Spleen (tissue), 11 donors: ENCODE measurements around the gene CHIC1. TPM values are rescaled to one million over a fixed set of nuclear protein-coding genes. Genes with fewer than 3 reads are reported as not detected.
"Not testable (repeated sequence)": the region's sequence is repeated elsewhere in the genome, so short reads cannot be mapped to it uniquely, and the experiment has no call there.

Experiments used
- DNase-seq: peaks from one replicate; pipeline ENCODE4 v3.0.0-alpha.2; 2020
- H3K27ac ChIP-seq, 8 donors: fragments of 200-600 bp; sonication (generic) in 7 of 8; 1 replicate in 4 of 8; 2 replicates in 4 of 8; pipeline versions ENCODE4 v1.5.0 to v1.8.0; 2016 to 2021; ENCODE audit warnings: inconsistent platforms in 4 of 8, mild to moderate bottlenecking in 4 of 8, moderate library complexity in 1 of 8
- H3K27me3 ChIP-seq, 7 donors: fragments of 200-600 bp; sonication (generic) in 6 of 7; replicated peaks in 1 of 7; 1 replicate in 4 of 7; 2 replicates in 3 of 7; pipeline versions ENCODE4 v1.5.0 to v1.8.0; 2016 to 2021; ENCODE audit warnings: inconsistent platforms in 3 of 7, mild to moderate bottlenecking in 1 of 7
- H3K36me3 ChIP-seq, 6 donors: fragments of 200-600 bp; sonication (generic) in 5 of 6; 1 replicate in 4 of 6; 2 replicates in 2 of 6; pipeline versions ENCODE4 v1.5.0 to v1.8.0; 2016 to 2021; ENCODE audit warnings: inconsistent platforms in 2 of 6
- H3K4me1 ChIP-seq, 6 donors: fragments of 200-600 bp; sonication (generic) in 5 of 6; 1 replicate in 3 of 6; 2 replicates in 3 of 6; pipeline versions ENCODE4 v1.5.0 to v1.8.0; 2016 to 2021; ENCODE audit warnings: inconsistent platforms in 3 of 6
- H3K4me3 ChIP-seq, 8 donors: fragments of 200-600 bp; sonication (generic) in 7 of 8; 1 replicate in 4 of 8; 2 replicates in 4 of 8; pipeline versions ENCODE4 v1.5.0 to v1.8.0; 2016 to 2021; ENCODE audit warnings: inconsistent platforms in 4 of 8, mild to moderate bottlenecking in 4 of 8, moderate library complexity in 2 of 8
- H3K9me3 ChIP-seq, 8 donors: fragments of 200-600 bp; sonication (generic) in 7 of 8; 1 replicate in 4 of 8; 2 replicates in 4 of 8; pipeline versions ENCODE4 v1.5.0 to v1.8.0; 2016 to 2021; ENCODE audit warnings: inconsistent platforms in 4 of 8
- CTCF ChIP-seq, 11 experiments: fragments of 200-600 bp in 7 of 11; fragments of 450-650 bp in 4 of 11; sonication (generic) in 4 of 11; IDR thresholded peaks in 8 of 11; conservative IDR thresholded peaks in 3 of 11; 1 replicate in 7 of 11; 2 replicates in 4 of 11; pipeline versions ENCODE4 v1.4.0 to v1.8.0; 2016 to 2021; ENCODE audit warnings: antibody characterized with exemption in 11 of 11, inconsistent platforms in 4 of 11, mild to moderate bottlenecking in 1 of 11
- POLR2A ChIP-seq, 3 donors: fragments of 450-650 bp; IDR thresholded peaks; one replicate each; pipeline ENCODE4 v1.5.1; 2017; ENCODE audit warnings: antibody characterized with exemption in 3 of 3, mild to moderate bottlenecking in 1 of 3
- POLR2AphosphoS5 ChIP-seq, 3 donors: sonication (generic); formaldehyde crosslinking; IDR thresholded peaks; one replicate each; pipeline ENCODE4 v1.5.1; 2017; ENCODE audit warnings: antibody characterized with exemption in 3 of 3
- WGBS, 5 donors: extraction: QIAGEN DNeasy Blood & Tissue Kit in 3 of 5; methylation state at CpG; one replicate each; pipeline versions ENCODE4 v1.1.5 to v1.1.7; 2013 to 2018; 5-methylcytosine and 5-hydroxymethylcytosine counted together
- intact Hi-C: fragments of 100-400 bp; cut with DNase I; formaldehyde crosslinking; loops from one replicate; pipeline ENCODE4 v1.15.0; 2023; ENCODE audit warnings: low total_unique reads
- polyA plus RNA-seq, 3 donors: library from polyadenylated mRNA; stranded (reverse); fragments of 200-250 nt; gene quantifications; one replicate each; pipeline ENCODE4 v1.2.1, GENCODE V29; 2013
- total RNA-seq, 7 donors: library from RNA; depleted of rRNA in 3 of 7; stranded (reverse); fragments of >200 nt in 3 of 7; fragmentation: NEBNext Ultra II Directional in 4 of 7; extraction: Animal tissue kit (Norgen Biotek cat#: 25700) in 4 of 7; gene quantifications; one replicate each; pipeline versions ENCODE4 v1.1.0 to v1.2.1, GENCODE V29; 2016 to 2021
- donor health status: healthy with polysubstance abuse.
- donor health status: DM: no; HTN: no; CAD: no; lungs with moderate emphysema.
- donor health status: DM: no; HTN: no; CAD: no.
- donor health status: Bipolar disorder and iron deficiency.
- donor health status: healthy.
- donor health status: DM: no; HTN: no; CAD: no.
- donor health status: DM: yes; HTN: yes; CAD: no.

CHIC1 gene
- total and polyA plus RNA-seq, 10 donors, result 2.4 to 15.7 (median 11.7) TPM

GRCh38 chrX:73681408-73681807 is 118.4 kb downstream of the CHIC1 start:
- H3K27me3 ChIP-seq, result no peaks in the 10 kb centered on the region
- intact Hi-C loops, result no loop called here
- DNase-seq, result no peak

GRCh38 chrX:73683236-73683859 is 120.4 kb downstream of the CHIC1 start:
- H3K9me3 ChIP-seq, result peaks cover 0 to 9% (median 0%) of the 10 kb centered on the region in 8 donors
- H3K36me3 ChIP-seq, result peaks cover 0 to 30% (median 0%) of the 10 kb centered on the region in 6 donors
- 68 to 98% (median 88%) methylated on average over 3 of the region's 3 CpGs for WGBS, 5 donors
- no peaks in the 10 kb centered on the region for H3K27me3 ChIP-seq
- intact Hi-C loops, result no loop called here
- no peak for TF ChIP-seq CTCF (IDR thresholded peaks at IDR 0.05 in 8 of 11, conservative IDR thresholded peaks at IDR 0.05 in 3 of 11)
- TF ChIP-seq POLR2A (IDR thresholded peaks at IDR 0.05), result no peak
- no peak for TF ChIP-seq POLR2AphosphoS5 (IDR thresholded peaks at IDR 0.05)
- no peaks in the 10 kb centered on the region for H3K4me1 ChIP-seq
- no peak for DNase-seq
- no peak overlapping the region for H3K4me3 ChIP-seq
- no peak overlapping the region for H3K27ac ChIP-seq

More at GRCh38 chrX:73681408-73681807, 118.4 kb downstream of the CHIC1 start:
- TF ChIP-seq POLR2AphosphoS5 (IDR thresholded peaks at IDR 0.05) (no peak), CTCF (IDR thresholded peaks at IDR 0.05 in 8 of 11, conservative IDR thresholded peaks at IDR 0.05 in 3 of 11) (no peak), POLR2A (IDR thresholded peaks at IDR 0.05) (no peak)
- Histone ChIP-seq H3K27ac (no peak overlapping the region), H3K9me3 (peaks cover 0 to 14% (median 0%) of the 10 kb centered on the region in 8 donors), H3K4me3 (no peak overlapping the region), H3K36me3 (peaks cover 0 to 12% (median 0%) of the 10 kb centered on the region in 6 donors), H3K4me1 (no peaks in the 10 kb centered on the region)

GRCh38 chrX:73707014-73707413 is 144.0 kb downstream of the CHIC1 start:
- 86 to 98% (median 93%) methylated on average over 1 of the region's 1 CpG for WGBS, 5 donors
- H3K9me3 ChIP-seq, result peaks cover 0 to 72% (median 57%) of the 10 kb centered on the region in 8 donors
- DNase-seq, H3K4me1 ChIP-seq, H3K27me3 ChIP-seq, H3K27ac ChIP-seq, H3K4me3 ChIP-seq, H3K36me3 ChIP-seq, intact Hi-C loops: not testable (repeated sequence)

- Histone ChIP-seq H3K27me3 (peaks cover 0 to 7% (median 0%) of the 10 kb centered on the region in 7 donors), H3K4me1 (no peaks in the 10 kb centered on the region), H3K27ac (no peak overlapping the region), H3K9me3 (no peaks in the 10 kb centered on the region), H3K36me3 (no peaks in the 10 kb centered on the region), H3K4me3 (no peak overlapping the region)
- no peak for DNase-seq
- 52 to 94% (median 66%) methylated on average over 2 of the region's 2 CpGs for WGBS, 5 donors
- intact Hi-C loops, result no loop called here
- TF ChIP-seq POLR2A (IDR thresholded peaks at IDR 0.05), result no peak
- TF ChIP-seq CTCF (IDR thresholded peaks at IDR 0.05 in 8 of 11, conservative IDR thresholded peaks at IDR 0.05 in 3 of 11), result no peak
- TF ChIP-seq POLR2AphosphoS5 (IDR thresholded peaks at IDR 0.05), result no peak
Observed at GRCh38 chrX:73728602-73729001, 165.6 kb downstream of the CHIC1 start.

Other genes starting within 250 kb of the CHIC1 start
- gene CDX4, start 116.1 kb upstream of the CHIC1 start, total RNA-seq, result not detected
- gene CDX4, start 116.1 kb upstream of the CHIC1 start, polyA plus RNA-seq, result not detected